Right renal cortex interstitium (tissue), 3 donors: ENCODE data around the gene DNAH3. TPM values are rescaled to one million over a fixed set of nuclear protein-coding genes. Genes with fewer than 3 reads are reported as not detected.
A peak's percentile ranks its signal among the peaks of the same experiment; 100 is the strongest.
"Not testable (repeated sequence)": the region's sequence is repeated elsewhere in the genome, so short reads cannot be mapped to it uniquely, and the experiment has no call there.

Experiments used
- DNase-seq, 3 donors: peaks; one replicate each; pipeline ENCODE4 v3.0.0-alpha.2; 2013; ENCODE audit warnings: low read depth in 3 of 3, low spot score in 2 of 3
- polyA plus RNA-seq, 3 donors: library from polyadenylated mRNA; unstranded; fragments of 120-200 nt; gene quantifications; one replicate each; pipeline ENCODE4 v1.2.1, GENCODE V29; 2013; ENCODE audit not compliant: insufficient read length in 3 of 3

Gene DNAH3
- polyA plus RNA-seq, 3 donors: 0.18 to 0.47 (median 0.29) TPM

- DNase-seq: no peak
Measured at GRCh38 chr16:21167929-21168602, 17.4 kb upstream of the DNAH3 start.

- no peak for DNase-seq
Measured at GRCh38 chr16:21167360-21167759, 16.7 kb upstream of the DNAH3 start.

- DNase-seq: no peak
Measured at GRCh38 chr16:21166561-21166961, 15.9 kb upstream of the DNAH3 start.

GRCh38 chr16:21164521-21165168 is 14.0 kb upstream of the DNAH3 start:
- no peak for DNase-seq

- no peak for DNase-seq
Measured at GRCh38 chr16:21163576-21163975, 12.9 kb upstream of the DNAH3 start.

- no peak for DNase-seq
Measured at GRCh38 chr16:21162661-21163151, 12.1 kb upstream of the DNAH3 start.

GRCh38 chr16:21161211-21161610 is 10.6 kb upstream of the DNAH3 start:
- DNase-seq: no peak

GRCh38 chr16:21160276-21160675 is 9.6 kb upstream of the DNAH3 start:
- no peak for DNase-seq

- no peak for DNase-seq
Measured at GRCh38 chr16:21159281-21159951, 8.8 kb upstream of the DNAH3 start.

GRCh38 chr16:21158208-21159110 is 7.8 kb upstream of the DNAH3 start, which contains the start of gene LDAF1:
Gene LDAF1 (plus strand): TSS chr16:21158674. CDS start chr16:21161183, 2,509 bp downstream.
- peak in 1 of 3 donors; percentile 67 for DNase-seq

GRCh38 chr16:21157632-21158031 is 7.0 kb upstream of the DNAH3 start:
- no peak for DNase-seq

- no peak for DNase-seq
Measured at GRCh38 chr16:21156767-21157467, 6.3 kb upstream of the DNAH3 start.

GRCh38 chr16:21156011-21156410 is 5.4 kb upstream of the DNAH3 start:
- not testable (repeated sequence) for DNase-seq

GRCh38 chr16:21153124-21153729 is 2.6 kb upstream of the DNAH3 start:
- DNase-seq: not testable (repeated sequence)

- DNase-seq: not testable (repeated sequence)
Measured at GRCh38 chr16:21152160-21153030, 1.7 kb upstream of the DNAH3 start.

- no peak for DNase-seq
Measured at GRCh38 chr16:21145738-21146137, 4.9 kb downstream of the DNAH3 start.

- DNase-seq: no peak
Measured at GRCh38 chr16:21134053-21134452, 16.6 kb downstream of the DNAH3 start.

GRCh38 chr16:21130811-21131210 is 19.8 kb downstream of the DNAH3 start:
- no peak for DNase-seq

- no peak for DNase-seq
Measured at GRCh38 chr16:21128991-21129390, 21.7 kb downstream of the DNAH3 start.
